ENCODE results near the gene SPO11.
A peak's percentile ranks its signal among the peaks of the same experiment; 100 is the strongest.

The SPO11 gene

GRCh38 chr20:57392512-57393271, 63.1 kb downstream of the SPO11 start:
- Histone ChIP-seq H3K27ac (peak overlapping the region; percentile 66 to 81), H3K4me3 (peak overlapping the region; percentile 77)
- no peak for TF ChIP-seq CTCF (IDR thresholded peaks at IDR 0.05)
- no peak for DNase-seq (ENCODE audit: low spot score)

Measured in coronary artery (tissue), 2 donors.